ENCODE results near the gene CLPTM1L. TPM values are rescaled to one million over a fixed set of nuclear protein-coding genes. Genes with fewer than 3 reads are reported as not detected.

CLPTM1L gene
- total and polyA plus RNA-seq, 2 donors (not counting 1 experiment from before 2014, with no cell fraction given), result 78.4 to 99.9 TPM

- CTCF ChIA-PET, result interaction anchor here (1.5 kb wide), 1 partner anchor 17 kb away, joined by 4 read pairs; no protein-coding TSS in a partner anchor
Observed at GRCh38 chr5:1363160-1363559, 18.3 kb upstream of the CLPTM1L start.

More at GRCh38 chr5:1363160-1363559, 18.3 kb upstream of the CLPTM1L start:
- Mint-ChIP-seq H3K4me1 (peaks cover 36% of the 10 kb centered on the region), H3K27me3 (peaks cover 14% of the 10 kb centered on the region), H3K9me3 (ENCODE audit: insufficient read depth) (no peaks in the 10 kb centered on the region), H3K4me3 (no peak overlapping the region), H3K27ac (no peak overlapping the region)
- Histone ChIP-seq H3K9me3 (ENCODE audit: control extremely low read depth in 1 of 3, control insufficient read depth in 2 of 3, insufficient read depth in 1 of 3, low read length in 2 of 3) (peaks cover 0 to 7% (median 0%) of the 10 kb centered on the region in 3 donors), H3K27me3 (replicated peaks in 1 of 4; ENCODE audit: control extremely low read depth in 1 of 4, control insufficient read depth in 3 of 4, insufficient read depth in 4 of 4, low read length in 3 of 4) (peaks cover 0 to 27% (median 7%) of the 10 kb centered on the region in 4 experiments), H3K4me2 (replicated peaks; ENCODE audit: low read depth, low read length, poor library complexity, severe bottlenecking) (no peak overlapping the region), H3K9ac (ENCODE audit: low read length) (no peak overlapping the region), H3K4me3 (ENCODE audit: control extremely low read depth in 1 of 5, extremely low read depth in 1 of 5, insufficient read depth in 1 of 5, low read depth in 2 of 5, low read length in 4 of 5) (no peak overlapping the region), H3K79me2 (ENCODE audit: control insufficient read depth, insufficient read depth, low read length) (no peaks in the 10 kb centered on the region), H3K27ac (ENCODE audit: low read length in 2 of 2) (no peak overlapping the region), H3K36me3 (replicated peaks in 1 of 2; ENCODE audit: control extremely low read depth in 1 of 2, control insufficient read depth in 1 of 2, extremely low read depth in 1 of 2, insufficient read depth in 2 of 2, low read length in 1 of 2) (no peaks in the 10 kb centered on the region), H3K4me1 (ENCODE audit: control insufficient read depth in 2 of 2, insufficient read depth in 2 of 2, low read length in 2 of 2) (peaks cover 28 to 42% of the 10 kb centered on the region in 2 donors), H4K20me1 (ENCODE audit: control insufficient read depth, insufficient read depth, low read length, poor library complexity, severe bottlenecking) (no peaks in the 10 kb centered on the region), H2AFZ (ENCODE audit: insufficient read depth, low read depth, low read length, poor library complexity, severe bottlenecking) (no peak overlapping the region)
- DNase-seq, result no peak
- no peak for ATAC-seq (ENCODE audit: low read depth)
- intact Hi-C loops (cut with micrococcal nuclease), result no loop called here
- no peak for TF ChIP-seq CTCF (IDR thresholded peaks at IDR 0.05)
- no peak for TF ChIP-seq EZH2 (IDR thresholded peaks at IDR 0.05; ENCODE audit: borderline replicate concordance, insufficient read depth, low read depth, low read length, poor library complexity, severe bottlenecking)
- POLR2A ChIA-PET, result no interaction called here
- WGBS (ENCODE audit: insufficient coverage), result 49% methylated on average over 4 of the region's 6 CpGs
